ENCODE measurements around the gene KLK15.

Gene KLK15

GRCh38 chr19:50827476-50827875, 5.9 kb downstream of the KLK15 start:
- DNase-seq (ENCODE audit: low read depth in 1 of 2, low spot score in 1 of 2): no peak
- peaks cover 5% of the 10 kb centered on the region for H3K27me3 ChIP-seq (ENCODE audit: insufficient read depth, poor library complexity, severe bottlenecking)
- no peak overlapping the region for H3K4me3 ChIP-seq (replicated peaks; ENCODE audit: insufficient read depth, low read length)
- TF ChIP-seq CTCF (IDR thresholded peaks at IDR 0.05; ENCODE audit: insufficient read depth, low read length): no peak
- no peak for TF ChIP-seq REST (IDR thresholded peaks at IDR 0.05; ENCODE audit: insufficient replicate concordance, low read depth)
- no peak for TF ChIP-seq GABPA (IDR thresholded peaks at IDR 0.05; ENCODE audit: low read depth)
- no peak for TF ChIP-seq POLR2AphosphoS5 (IDR thresholded peaks at IDR 0.05; ENCODE audit: low read depth)
- no peak for TF ChIP-seq SPI1 (IDR thresholded peaks at IDR 0.05; ENCODE audit: borderline replicate concordance, low read depth)
- no peak overlapping the region for H3K27ac ChIP-seq (replicated peaks)

- Histone ChIP-seq H3K27me3 (ENCODE audit: insufficient read depth, poor library complexity, severe bottlenecking) (peaks cover 5% of the 10 kb centered on the region), H3K27ac (replicated peaks) (no peak overlapping the region), H3K4me3 (replicated peaks; ENCODE audit: insufficient read depth, low read length) (no peak overlapping the region)
- no peak for DNase-seq (ENCODE audit: low read depth in 1 of 2, low spot score in 1 of 2)
- TF ChIP-seq CTCF (IDR thresholded peaks at IDR 0.05; ENCODE audit: insufficient read depth, low read length) (no peak), GABPA (IDR thresholded peaks at IDR 0.05; ENCODE audit: low read depth) (no peak), SPI1 (IDR thresholded peaks at IDR 0.05; ENCODE audit: borderline replicate concordance, low read depth) (no peak), POLR2AphosphoS5 (IDR thresholded peaks at IDR 0.05; ENCODE audit: low read depth) (no peak), REST (IDR thresholded peaks at IDR 0.05; ENCODE audit: insufficient replicate concordance, low read depth) (no peak)
Observed at GRCh38 chr19:50826492-50827240, 6.7 kb downstream of the KLK15 start.

- H3K27me3 ChIP-seq (ENCODE audit: insufficient read depth, poor library complexity, severe bottlenecking): peaks cover 26% of the 10 kb centered on the region
- H3K4me3 ChIP-seq (replicated peaks; ENCODE audit: insufficient read depth, low read length): no peak within 1 kb of the TSS
- DNase-seq (ENCODE audit: low read depth in 1 of 2, low spot score in 1 of 2): no peak
- no peak within 1 kb of the TSS for H3K27ac ChIP-seq (replicated peaks)
- TF ChIP-seq REST (IDR thresholded peaks at IDR 0.05; ENCODE audit: insufficient replicate concordance, low read depth) (no peak), GABPA (IDR thresholded peaks at IDR 0.05; ENCODE audit: low read depth) (no peak), CTCF (IDR thresholded peaks at IDR 0.05; ENCODE audit: insufficient read depth, low read length) (no peak), SPI1 (IDR thresholded peaks at IDR 0.05; ENCODE audit: borderline replicate concordance, low read depth) (no peak), POLR2AphosphoS5 (IDR thresholded peaks at IDR 0.05; ENCODE audit: low read depth) (no peak)
Observed at GRCh38 chr19:50823389-50824042, 9.9 kb downstream of the KLK15 start, which contains the start of gene KLK1. Gene KLK1, minus strand, starts transcription at chr19:50823787. Its CDS starts 39 bp downstream, at chr19:50823748.
